GM12878 (cell line): Measurements from ENCODE around the gene LIMS1. TPM values are rescaled to one million over a fixed set of nuclear protein-coding genes. Genes with fewer than 3 reads are reported as not detected.

Experiments used
- CBFB ChIP-seq: IDR thresholded peaks from 2 replicates; pipeline ENCODE4 v1.6.1; 2016; ENCODE audit warnings: antibody characterized with exemption, low read depth
- FOXK2 ChIP-seq: fragments of 450-650 bp; IDR thresholded peaks from 2 replicates; pipeline ENCODE4 v1.6.1; 2017; ENCODE audit warnings: mild to moderate bottlenecking, moderate library complexity
- FOXM1 ChIP-seq: IDR thresholded peaks from 2 replicates; pipeline ENCODE4 v1.6.1; 2012; ENCODE audit warnings: low read depth, mild to moderate bottlenecking, inconsistent platforms, low read length, moderate library complexity
- GABPA ChIP-seq: IDR thresholded peaks from 2 replicates; pipeline ENCODE4 v1.6.1; 2014; ENCODE audit warnings: antibody characterized with exemption, low read depth, mild to moderate bottlenecking, inconsistent platforms
- HCFC1 ChIP-seq: fragments of 150-350 bp; IDR thresholded peaks from 2 replicates; pipeline ENCODE4 v1.6.1; 2014; ENCODE audit warnings: low read length
- HDAC6 ChIP-seq: fragments of 200-600 bp; sonication (generic); IDR thresholded peaks from one replicate; pipeline ENCODE4 v1.8.0; 2017; ENCODE audit warnings: antibody characterized with exemption; ENCODE audit not compliant: unreplicated experiment
- KDM1A ChIP-seq: fragments of 200-600 bp; sonication (generic); IDR thresholded peaks from 2 replicates; pipeline ENCODE4 v1.6.1; 2016; ENCODE audit warnings: borderline replicate concordance
- KLF5 ChIP-seq: fragments of 450-650 bp; IDR thresholded peaks from 2 replicates; pipeline ENCODE4 v1.6.1; 2014; ENCODE audit warnings: mild to moderate bottlenecking; ENCODE audit not compliant: partially characterized antibody
- PAX5 ChIP-seq: IDR thresholded peaks from 2 replicates; pipeline ENCODE4 v1.6.1; 2011; ENCODE audit warnings: low read depth, low read length, borderline replicate concordance
- POLR2AphosphoS2 ChIP-seq: IDR thresholded peaks from 2 replicates; pipeline ENCODE4 v1.6.1; 2011; ENCODE audit warnings: low read depth, mild to moderate bottlenecking, low read length, improper control_type of control experiment, moderate library complexity
- RAD51 ChIP-seq: fragments of 450-650 bp; IDR thresholded peaks from 2 replicates; pipeline ENCODE4 v1.6.1; 2016; ENCODE audit warnings: moderate library complexity, mild to moderate bottlenecking, inconsistent platforms
- RB1 ChIP-seq: fragments of 450-650 bp; formaldehyde crosslinking; IDR thresholded peaks from 2 replicates; pipeline ENCODE4 v1.6.1; 2017; ENCODE audit warnings: mild to moderate bottlenecking, borderline replicate concordance
- SMAD1 ChIP-seq: fragments of 450-650 bp; IDR thresholded peaks from 2 replicates; pipeline ENCODE4 v1.6.1; 2018; ENCODE audit warnings: mild to moderate bottlenecking, low read depth; ENCODE audit not compliant: partially characterized antibody
- SRF ChIP-seq, 2 experiments: IDR thresholded peaks; 2 replicates each; pipeline ENCODE4 v1.6.1; 2011; ENCODE audit warnings: low read depth in 2 of 2, low read length in 2 of 2, mild to moderate bottlenecking in 1 of 2, moderate library complexity in 1 of 2
- STAT3 ChIP-seq: IDR thresholded peaks from 2 replicates; pipeline ENCODE4 v1.6.1; 2011; ENCODE audit warnings: low read depth, low read length, improper control_type of control experiment
- ZZZ3 ChIP-seq: IDR thresholded peaks from 2 replicates; pipeline ENCODE4 v1.6.1; 2011; ENCODE audit warnings: low read depth; ENCODE audit not compliant: control insufficient read depth, insufficient read length
- polyA plus RNA-seq, 11 experiments: library from polyadenylated mRNA; depleted of rRNA in 4 of 11; unstranded in 6 of 11; stranded (reverse) in 5 of 11; fragments of >200 nt; fragmentation: Nextera tagmentation in 4 of 11; fragmentation: Illumina TruSeq in 1 of 11; extraction: Ambion mirVana in 4 of 11; extraction: Trizol in 1 of 11; gene quantifications; 1 replicate in 1 of 11; 2 replicates in 10 of 11; pipeline versions ENCODE4 v1.2.1 to v1.2.3, GENCODE V29; 2011 to 2016; ENCODE audit warnings: inconsistent platforms in 2 of 11, missing spikeins in 2 of 11, low read depth in 1 of 11
- total RNA-seq, 4 experiments: library from RNA; depleted of rRNA in 3 of 4; stranded (reverse); fragments of >200 nt in 3 of 4; fragmentation: Illumina TruSeq in 1 of 4; extraction: Trizol in 1 of 4; gene quantifications; 2 replicates each; pipeline versions ENCODE4 v1.2.1 to v1.2.3, GENCODE V29; 2013 to 2021
- TF ChIP-seq, protein P1 (sequence below): fragments of 450-650 bp; IDR thresholded peaks from 2 replicates; pipeline ENCODE4 v1.6.1; 2017; ENCODE audit warnings: mild to moderate bottlenecking
- TF ChIP-seq, protein P2 (sequence below): IDR thresholded peaks from 2 replicates; pipeline ENCODE4 v1.6.1; 2012; ENCODE audit warnings: low read depth, low read length, improper control_type of control experiment
- TF ChIP-seq, protein P3 (sequence below), 3 experiments: IDR thresholded peaks in 2 of 3; conservative IDR thresholded peaks in 1 of 3; 2 replicates each; pipeline ENCODE4 v1.5.1; 2011; ENCODE audit warnings: low read depth in 3 of 3, low read length in 3 of 3, mild to moderate bottlenecking in 3 of 3, control low read depth in 2 of 3, moderate library complexity in 2 of 3, inconsistent platforms in 1 of 3, mixed read lengths in 1 of 3; ENCODE audit not compliant: control insufficient read depth in 2 of 3, insufficient read depth in 1 of 3; ENCODE audit errors: extremely low read depth in 1 of 3
- TF ChIP-seq, protein P4 (sequence below): fragments of 450-650 bp; IDR thresholded peaks from 2 replicates; pipeline ENCODE4 v1.6.1; 2018; ENCODE audit warnings: borderline replicate concordance, mild to moderate bottlenecking; ENCODE audit not compliant: partially characterized antibody
- TF ChIP-seq, protein P5 (sequence below): IDR thresholded peaks from 2 replicates; pipeline ENCODE4 v1.6.1; 2012; ENCODE audit warnings: low read depth, low read length, improper control_type of control experiment

Gene LIMS1
- total and polyA plus RNA-seq, 10 of the 15 experiments (the other 5 are each of a cell fraction or from before 2014, with no cell fraction given) = 15.7 to 98.1 (median 43.9) TPM

DNA sequence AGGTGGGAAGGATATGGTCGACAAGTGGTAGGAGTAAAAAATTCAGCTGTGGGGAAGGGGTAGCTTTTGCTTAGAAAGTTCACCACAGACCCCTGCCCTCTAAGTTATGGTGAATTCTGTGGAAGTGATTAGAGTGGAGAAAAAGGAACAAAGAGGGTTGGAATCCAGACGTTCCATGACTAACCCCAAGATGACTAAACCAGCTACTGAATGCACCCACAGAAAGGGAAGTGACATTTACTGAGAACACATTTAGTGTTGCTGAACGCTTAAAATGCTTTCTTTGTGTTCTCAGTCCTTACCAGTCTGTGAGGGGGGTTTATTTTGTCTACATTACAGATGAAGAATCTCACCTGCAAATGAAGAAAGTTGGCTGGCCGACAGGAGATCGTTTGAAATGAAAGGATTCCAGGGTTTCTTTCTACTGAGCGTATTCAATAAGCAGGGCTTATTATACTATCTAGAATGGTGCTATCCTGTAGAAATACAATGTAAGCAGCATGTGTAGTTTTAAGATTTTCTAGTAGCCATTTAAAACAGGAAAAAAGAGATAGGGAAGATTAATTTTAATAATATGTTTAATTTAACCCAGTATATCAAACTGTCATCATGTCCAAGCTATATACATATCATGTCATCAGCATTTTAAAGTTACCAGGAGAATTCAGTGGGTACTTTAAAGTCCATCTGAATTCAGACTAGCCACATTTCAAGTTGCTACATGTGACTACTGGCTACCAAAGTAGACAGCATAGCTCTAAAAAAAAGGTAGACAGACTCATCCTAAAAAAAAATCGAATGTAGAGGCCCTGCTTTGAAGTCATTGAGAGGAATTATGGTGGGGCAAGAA, 60.1 kb downstream of the LIMS1 start (continued):
- TF ChIP-seq HDAC6 (no peak), STAT3 (peak; percentile 66; the same call in 1 of the 2 replicates), ZZZ3 (no peak), KLF5 (no peak), RAD51 (no peak), HCFC1 (no peak), RB1 (no peak), FOXM1 (peak; percentile 87), SRF (IDR thresholded peaks at IDR 0.05; ENCODE audit: low read depth in 2 of 2, low read length in 2 of 2) (peak in 1 of 2 experiments; percentile 78; a peak in 2 of 4 replicates), SMAD1 (peak; percentile 27), POLR2AphosphoS2 (no peak), KDM1A (no peak), CBFB (peak; percentile 84), PAX5 (peak; percentile 98), GABPA (peak; percentile 48), FOXK2 (no peak)
- TF ChIP-seq, protein P1, sequence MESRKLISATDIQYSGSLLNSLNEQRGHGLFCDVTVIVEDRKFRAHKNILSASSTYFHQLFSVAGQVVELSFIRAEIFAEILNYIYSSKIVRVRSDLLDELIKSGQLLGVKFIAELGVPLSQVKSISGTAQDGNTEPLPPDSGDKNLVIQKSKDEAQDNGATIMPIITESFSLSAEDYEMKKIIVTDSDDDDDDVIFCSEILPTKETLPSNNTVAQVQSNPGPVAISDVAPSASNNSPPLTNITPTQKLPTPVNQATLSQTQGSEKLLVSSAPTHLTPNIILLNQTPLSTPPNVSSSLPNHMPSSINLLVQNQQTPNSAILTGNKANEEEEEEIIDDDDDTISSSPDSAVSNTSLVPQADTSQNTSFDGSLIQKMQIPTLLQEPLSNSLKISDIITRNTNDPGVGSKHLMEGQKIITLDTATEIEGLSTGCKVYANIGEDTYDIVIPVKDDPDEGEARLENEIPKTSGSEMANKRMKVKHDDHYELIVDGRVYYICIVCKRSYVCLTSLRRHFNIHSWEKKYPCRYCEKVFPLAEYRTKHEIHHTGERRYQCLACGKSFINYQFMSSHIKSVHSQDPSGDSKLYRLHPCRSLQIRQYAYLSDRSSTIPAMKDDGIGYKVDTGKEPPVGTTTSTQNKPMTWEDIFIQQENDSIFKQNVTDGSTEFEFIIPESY = no peak
- TF ChIP-seq, protein P2, sequence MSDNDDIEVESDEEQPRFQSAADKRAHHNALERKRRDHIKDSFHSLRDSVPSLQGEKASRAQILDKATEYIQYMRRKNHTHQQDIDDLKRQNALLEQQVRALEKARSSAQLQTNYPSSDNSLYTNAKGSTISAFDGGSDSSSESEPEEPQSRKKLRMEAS = no peak
- TF ChIP-seq, protein P3, sequence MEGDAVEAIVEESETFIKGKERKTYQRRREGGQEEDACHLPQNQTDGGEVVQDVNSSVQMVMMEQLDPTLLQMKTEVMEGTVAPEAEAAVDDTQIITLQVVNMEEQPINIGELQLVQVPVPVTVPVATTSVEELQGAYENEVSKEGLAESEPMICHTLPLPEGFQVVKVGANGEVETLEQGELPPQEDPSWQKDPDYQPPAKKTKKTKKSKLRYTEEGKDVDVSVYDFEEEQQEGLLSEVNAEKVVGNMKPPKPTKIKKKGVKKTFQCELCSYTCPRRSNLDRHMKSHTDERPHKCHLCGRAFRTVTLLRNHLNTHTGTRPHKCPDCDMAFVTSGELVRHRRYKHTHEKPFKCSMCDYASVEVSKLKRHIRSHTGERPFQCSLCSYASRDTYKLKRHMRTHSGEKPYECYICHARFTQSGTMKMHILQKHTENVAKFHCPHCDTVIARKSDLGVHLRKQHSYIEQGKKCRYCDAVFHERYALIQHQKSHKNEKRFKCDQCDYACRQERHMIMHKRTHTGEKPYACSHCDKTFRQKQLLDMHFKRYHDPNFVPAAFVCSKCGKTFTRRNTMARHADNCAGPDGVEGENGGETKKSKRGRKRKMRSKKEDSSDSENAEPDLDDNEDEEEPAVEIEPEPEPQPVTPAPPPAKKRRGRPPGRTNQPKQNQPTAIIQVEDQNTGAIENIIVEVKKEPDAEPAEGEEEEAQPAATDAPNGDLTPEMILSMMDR (IDR thresholded peaks at IDR 0.05 in 2 of 3, conservative IDR thresholded peaks at IDR 0.05 in 1 of 3; ENCODE audit: control insufficient read depth in 2 of 3, extremely low read depth in 1 of 3, insufficient read depth in 1 of 3, low read depth in 3 of 3, low read length in 3 of 3) = no peak
- TF ChIP-seq, protein P4, sequence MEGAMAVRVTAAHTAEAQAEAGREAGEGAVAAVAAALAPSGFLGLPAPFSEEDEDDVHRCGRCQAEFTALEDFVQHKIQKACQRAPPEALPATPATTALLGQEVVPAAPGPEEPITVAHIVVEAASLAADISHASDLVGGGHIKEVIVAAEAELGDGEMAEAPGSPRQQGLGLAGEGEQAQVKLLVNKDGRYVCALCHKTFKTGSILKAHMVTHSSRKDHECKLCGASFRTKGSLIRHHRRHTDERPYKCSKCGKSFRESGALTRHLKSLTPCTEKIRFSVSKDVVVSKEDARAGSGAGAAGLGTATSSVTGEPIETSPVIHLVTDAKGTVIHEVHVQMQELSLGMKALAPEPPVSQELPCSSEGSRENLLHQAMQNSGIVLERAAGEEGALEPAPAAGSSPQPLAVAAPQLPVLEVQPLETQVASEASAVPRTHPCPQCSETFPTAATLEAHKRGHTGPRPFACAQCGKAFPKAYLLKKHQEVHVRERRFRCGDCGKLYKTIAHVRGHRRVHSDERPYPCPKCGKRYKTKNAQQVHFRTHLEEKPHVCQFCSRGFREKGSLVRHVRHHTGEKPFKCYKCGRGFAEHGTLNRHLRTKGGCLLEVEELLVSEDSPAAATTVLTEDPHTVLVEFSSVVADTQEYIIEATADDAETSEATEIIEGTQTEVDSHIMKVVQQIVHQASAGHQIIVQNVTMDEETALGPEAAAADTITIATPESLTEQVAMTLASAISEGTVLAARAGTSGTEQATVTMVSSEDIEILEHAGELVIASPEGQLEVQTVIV = no peak
- TF ChIP-seq, protein P5, sequence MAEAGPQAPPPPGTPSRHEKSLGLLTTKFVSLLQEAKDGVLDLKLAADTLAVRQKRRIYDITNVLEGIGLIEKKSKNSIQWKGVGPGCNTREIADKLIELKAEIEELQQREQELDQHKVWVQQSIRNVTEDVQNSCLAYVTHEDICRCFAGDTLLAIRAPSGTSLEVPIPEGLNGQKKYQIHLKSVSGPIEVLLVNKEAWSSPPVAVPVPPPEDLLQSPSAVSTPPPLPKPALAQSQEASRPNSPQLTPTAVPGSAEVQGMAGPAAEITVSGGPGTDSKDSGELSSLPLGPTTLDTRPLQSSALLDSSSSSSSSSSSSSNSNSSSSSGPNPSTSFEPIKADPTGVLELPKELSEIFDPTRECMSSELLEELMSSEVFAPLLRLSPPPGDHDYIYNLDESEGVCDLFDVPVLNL = no peak
